HG02852 (cell line): Measurements from ENCODE around the gene TRPM2.
"Not testable (repeated sequence)": the region's sequence is repeated elsewhere in the genome, so short reads cannot be mapped to it uniquely, and the experiment has no call there.

Experiments used
- ATAC-seq: cut with Tn5 transposase; IDR thresholded peaks from one replicate; pipeline ENCODE4 v1.9.1; 2021; ENCODE audit warnings: mild to moderate bottlenecking, moderate library complexity; ENCODE audit not compliant: unreplicated experiment

TRPM2 gene

GRCh38 chr21:44477131-44477530 is 123.7 kb downstream of the TRPM2 start:
- no peak for ATAC-seq

DNA sequence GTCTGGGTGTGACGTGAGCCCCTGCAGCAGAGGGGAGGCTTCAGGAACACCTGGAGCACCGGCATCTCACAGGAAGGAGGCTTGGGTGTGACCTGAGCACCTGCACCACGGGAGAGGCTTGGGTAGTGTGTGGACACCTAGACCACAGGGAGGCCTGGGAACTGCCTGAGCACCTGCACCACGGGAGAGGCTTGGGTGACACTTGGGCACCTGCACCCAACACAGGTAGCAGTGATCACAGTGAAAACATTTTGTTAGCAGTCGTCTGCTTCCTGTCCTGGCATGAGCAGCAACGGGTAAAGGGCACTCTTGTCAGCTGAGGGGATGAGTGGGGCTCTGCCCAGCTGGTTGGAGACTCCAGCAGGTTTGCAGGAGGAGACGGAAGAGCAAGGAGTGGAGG is 124.3 kb downstream of the TRPM2 start:
- no peak for ATAC-seq

GRCh38 chr21:44478124-44478800 is 124.8 kb downstream of the TRPM2 start:
- no peak for ATAC-seq

DNA sequence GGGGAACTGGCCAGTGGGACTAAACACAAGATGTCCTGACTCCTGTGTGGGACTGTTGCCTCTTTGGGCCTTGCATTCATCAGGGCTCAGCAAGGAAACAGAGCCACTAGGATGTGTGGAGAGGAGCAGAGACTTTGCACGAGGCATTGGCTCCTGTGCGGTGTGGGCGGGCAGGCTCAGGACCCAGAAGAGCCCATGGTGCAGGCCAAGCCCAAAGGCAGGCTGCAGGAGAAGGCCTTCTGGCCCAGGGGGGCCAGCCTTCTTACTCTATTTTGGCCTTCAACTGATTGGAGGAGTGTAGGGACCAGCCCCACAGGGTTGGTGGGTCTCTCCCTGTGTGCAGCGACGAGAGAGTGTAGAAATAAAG is 125.4 kb downstream of the TRPM2 start:
- no peak for ATAC-seq

GRCh38 chr21:44479556-44480199 is 126.3 kb downstream of the TRPM2 start:
- ATAC-seq: not testable (repeated sequence)

DNA sequence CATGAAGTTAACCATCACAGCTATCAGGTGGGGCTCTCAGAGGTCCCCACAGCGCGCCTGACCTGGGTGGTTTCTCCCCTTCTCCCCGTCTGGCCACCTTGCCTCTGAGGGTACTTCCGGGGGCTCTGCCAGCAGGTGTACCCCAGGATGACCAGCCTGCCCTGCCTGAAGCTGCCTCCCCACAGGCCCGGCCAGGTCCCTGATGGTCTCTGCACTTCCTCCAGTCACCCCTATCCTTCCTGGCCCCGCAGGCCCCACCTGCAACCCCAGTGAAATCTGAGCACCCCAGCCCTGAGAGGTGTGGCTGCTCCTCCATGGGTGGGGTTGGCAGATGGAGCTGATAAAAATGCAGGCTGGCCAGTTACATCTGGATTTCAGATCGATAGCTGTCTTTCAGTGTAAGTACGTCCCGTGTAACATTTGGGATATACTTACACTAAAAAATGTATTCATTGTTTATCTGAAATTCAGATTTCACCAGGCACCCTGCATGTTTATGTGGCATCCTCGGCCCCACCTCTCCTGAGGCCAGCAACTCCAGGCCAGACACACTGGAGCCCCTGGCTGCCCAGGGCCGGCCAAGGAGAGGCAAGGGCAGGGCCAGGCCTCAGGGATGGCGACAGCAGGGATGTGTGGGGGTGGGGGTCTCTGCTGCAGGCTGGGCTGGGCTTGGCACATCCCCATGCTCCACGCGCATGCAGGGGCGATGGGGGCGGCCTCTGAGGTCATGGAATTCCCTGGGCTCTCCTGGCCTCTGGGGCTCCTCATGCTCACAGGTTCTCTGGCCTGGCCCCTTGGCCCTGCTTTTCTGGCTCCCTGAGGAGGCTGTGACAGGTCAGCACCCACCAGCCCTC is 127.0 kb downstream of the TRPM2 start:
- ATAC-seq: no peak

DNA sequence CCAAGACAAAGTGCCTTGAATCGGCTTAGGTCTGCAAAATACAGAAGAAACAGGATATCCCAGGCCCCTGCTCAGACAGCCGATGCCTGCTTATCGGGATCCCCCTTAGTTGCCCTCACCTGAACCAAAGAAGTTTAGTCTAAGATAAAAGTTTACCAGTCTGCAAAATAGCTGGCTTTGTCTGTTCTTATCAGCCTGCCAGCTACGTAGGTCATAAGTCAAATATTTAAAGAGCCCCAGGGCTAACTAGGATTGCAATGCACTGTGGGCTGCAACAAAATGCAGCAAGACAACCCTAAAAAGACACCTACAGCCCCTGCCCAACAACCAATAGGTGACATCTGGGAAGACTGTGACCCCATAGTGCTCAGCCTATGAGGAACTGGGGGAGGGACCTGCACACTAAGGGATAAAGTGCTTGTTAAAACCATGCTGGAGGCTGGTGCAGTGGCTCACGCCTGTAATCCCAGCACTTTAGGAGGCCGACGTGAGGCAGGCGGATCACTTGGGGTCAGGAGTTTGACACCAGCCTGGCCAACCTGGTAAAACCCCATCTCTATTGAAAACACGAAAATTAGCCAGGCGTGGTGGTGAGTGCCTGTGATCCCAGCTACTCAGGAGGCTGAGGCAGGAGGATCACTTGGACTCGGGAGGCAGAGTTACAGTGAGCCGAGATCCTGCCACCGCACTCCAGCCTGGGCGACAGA is 129.3 kb downstream of the TRPM2 start:
- no peak for ATAC-seq

- ATAC-seq: no peak
Observed at GRCh38 chr21:44483288-44484237, 130.1 kb downstream of the TRPM2 start.

DNA sequence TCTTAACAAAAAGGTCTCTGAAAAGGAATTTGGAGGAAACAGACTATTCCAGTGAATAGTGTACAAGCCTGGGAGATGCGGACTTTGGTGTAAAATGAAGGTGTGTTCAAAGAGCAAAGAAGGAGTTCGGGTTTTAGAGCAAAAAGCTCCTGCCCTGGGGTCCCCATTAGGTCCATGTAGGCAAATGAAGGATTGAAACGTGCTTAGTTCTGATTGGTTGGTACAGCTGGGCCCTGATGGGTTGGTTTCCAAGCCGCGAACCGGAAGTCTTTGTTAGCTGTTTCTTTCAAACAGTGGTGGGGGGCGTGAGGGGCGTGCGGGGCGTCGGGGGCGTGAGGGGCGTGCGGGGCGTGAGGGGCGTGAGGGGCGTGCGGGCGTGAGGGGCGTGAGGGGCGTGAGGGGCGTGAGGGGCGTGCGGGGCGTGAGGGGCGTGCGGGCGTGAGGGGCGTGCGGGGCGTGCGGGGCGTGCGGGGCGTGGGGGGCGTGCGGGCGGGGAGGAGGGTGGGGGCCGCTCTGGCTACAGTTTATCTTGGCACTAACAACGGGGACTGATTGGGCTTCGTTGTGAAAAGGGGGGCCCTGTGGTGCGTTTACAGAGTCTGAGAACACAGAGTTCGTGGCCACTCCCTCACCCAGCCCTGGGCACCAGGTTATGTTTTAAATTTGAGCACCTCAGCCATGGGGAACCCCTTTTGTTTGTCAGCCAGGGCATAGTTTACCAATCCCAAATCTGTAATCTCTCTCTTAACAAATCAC is 131.3 kb downstream of the TRPM2 start:
- no peak for ATAC-seq

- no peak for ATAC-seq
Observed at GRCh38 chr21:44485254-44485793, 131.9 kb downstream of the TRPM2 start.

GRCh38 chr21:44485796-44486195 is 132.4 kb downstream of the TRPM2 start:
- no peak for ATAC-seq

GRCh38 chr21:44486302-44486701 is 132.9 kb downstream of the TRPM2 start:
- no peak for ATAC-seq

- ATAC-seq: no peak
Observed at GRCh38 chr21:44487831-44488230, 134.4 kb downstream of the TRPM2 start.

GRCh38 chr21:44489962-44490361 is 136.5 kb downstream of the TRPM2 start:
- no peak for ATAC-seq

- no peak for ATAC-seq
Observed at GRCh38 chr21:44490405-44490804, 137.0 kb downstream of the TRPM2 start.

DNA sequence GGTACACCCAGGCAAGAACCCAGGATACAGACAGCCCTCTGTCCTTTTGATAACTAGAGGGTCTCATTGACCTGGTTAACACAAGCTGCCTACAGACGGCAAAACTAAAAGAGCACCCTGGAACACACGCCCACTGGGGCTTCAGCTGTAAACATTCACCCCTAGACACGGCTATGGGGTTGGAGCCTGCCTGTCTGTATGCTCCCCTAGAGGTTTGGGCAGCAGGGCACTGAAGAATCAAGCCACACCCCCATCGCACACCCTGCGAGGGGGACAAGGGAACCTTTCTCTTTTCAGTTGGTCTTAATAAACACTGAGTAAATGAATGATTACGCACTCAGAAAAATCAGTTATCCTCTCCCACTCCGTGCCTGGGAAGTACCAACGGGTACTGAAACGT is 137.4 kb downstream of the TRPM2 start:
- ATAC-seq: no peak
